Measurements from ENCODE around the gene GDPD5. TPM values are rescaled to one million over a fixed set of nuclear protein-coding genes. Genes with fewer than 3 reads are reported as not detected.

GDPD5 gene
- total and polyA plus RNA-seq, 8 donors: 0.58 to 57.6 (median 4.9) TPM

GRCh38 chr11:75389925-75390324 lies 135.8 kb downstream of the GDPD5 start:
- peaks cover 5 to 15% (median 13%) of the 10 kb centered on the region in 4 donors for H3K4me1 ChIP-seq
- no peaks in the 10 kb centered on the region for H3K36me3 ChIP-seq
- no peak for DNase-seq
- intact Hi-C loops (cut with DNase I; ENCODE audit: low total_unique reads): loop anchor here (5.0 to 10.0 kb wide), 2 partner anchors 65 to 142 kb away; no protein-coding TSS in a partner anchor
- no peaks in the 10 kb centered on the region for H3K9me3 ChIP-seq
- WGBS, 5 donors: 82 to 87% (median 85%) methylated on average over 7 of the region's 7 CpGs
- TF ChIP-seq POLR2A (IDR thresholded peaks at IDR 0.05): no peak
- TF ChIP-seq, protein P1, sequence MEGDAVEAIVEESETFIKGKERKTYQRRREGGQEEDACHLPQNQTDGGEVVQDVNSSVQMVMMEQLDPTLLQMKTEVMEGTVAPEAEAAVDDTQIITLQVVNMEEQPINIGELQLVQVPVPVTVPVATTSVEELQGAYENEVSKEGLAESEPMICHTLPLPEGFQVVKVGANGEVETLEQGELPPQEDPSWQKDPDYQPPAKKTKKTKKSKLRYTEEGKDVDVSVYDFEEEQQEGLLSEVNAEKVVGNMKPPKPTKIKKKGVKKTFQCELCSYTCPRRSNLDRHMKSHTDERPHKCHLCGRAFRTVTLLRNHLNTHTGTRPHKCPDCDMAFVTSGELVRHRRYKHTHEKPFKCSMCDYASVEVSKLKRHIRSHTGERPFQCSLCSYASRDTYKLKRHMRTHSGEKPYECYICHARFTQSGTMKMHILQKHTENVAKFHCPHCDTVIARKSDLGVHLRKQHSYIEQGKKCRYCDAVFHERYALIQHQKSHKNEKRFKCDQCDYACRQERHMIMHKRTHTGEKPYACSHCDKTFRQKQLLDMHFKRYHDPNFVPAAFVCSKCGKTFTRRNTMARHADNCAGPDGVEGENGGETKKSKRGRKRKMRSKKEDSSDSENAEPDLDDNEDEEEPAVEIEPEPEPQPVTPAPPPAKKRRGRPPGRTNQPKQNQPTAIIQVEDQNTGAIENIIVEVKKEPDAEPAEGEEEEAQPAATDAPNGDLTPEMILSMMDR (IDR thresholded peaks at IDR 0.05): no peak
- TF ChIP-seq EP300 (IDR thresholded peaks at IDR 0.05): no peak
- no peak for TF ChIP-seq POLR2AphosphoS5 (IDR thresholded peaks at IDR 0.05)
- H3K4me3 ChIP-seq: no peak overlapping the region
- H3K27ac ChIP-seq: no peak overlapping the region
- no peaks in the 10 kb centered on the region for H3K27me3 ChIP-seq

- Histone ChIP-seq H3K4me3 (peak overlapping the region in 1 of 4 donors; percentile 24), H3K9me3 (no peaks in the 10 kb centered on the region), H3K27ac (peak overlapping the region in 1 of 5 donors; percentile 62), H3K4me1 (peaks cover 5 to 22% (median 18%) of the 10 kb centered on the region in 4 donors), H3K27me3 (no peaks in the 10 kb centered on the region), H3K36me3 (no peaks in the 10 kb centered on the region)
- no peak for DNase-seq
- WGBS, 5 donors: 54 to 71% (median 61%) methylated on average over 11 of the region's 11 CpGs
- TF ChIP-seq POLR2A (IDR thresholded peaks at IDR 0.05): no peak
- TF ChIP-seq, protein P1 (IDR thresholded peaks at IDR 0.05): no peak
- no peak for TF ChIP-seq EP300 (IDR thresholded peaks at IDR 0.05)
- TF ChIP-seq POLR2AphosphoS5 (IDR thresholded peaks at IDR 0.05): no peak
- intact Hi-C loops (cut with DNase I; ENCODE audit: low total_unique reads): loop anchor here (5.0 to 10.0 kb wide), 2 partner anchors 64 to 143 kb away; no protein-coding TSS in a partner anchor
These were observed 136.5 kb downstream of the GDPD5 start for GRCh38 chr11:75389276-75389605.

- H3K27me3 ChIP-seq: no peaks in the 10 kb centered on the region
- H3K36me3 ChIP-seq: no peaks in the 10 kb centered on the region
- peak overlapping the region in 1 of 4 donors; percentile 24 for H3K4me3 ChIP-seq
- no peaks in the 10 kb centered on the region for H3K9me3 ChIP-seq
- TF ChIP-seq POLR2A (IDR thresholded peaks at IDR 0.05) (no peak), POLR2AphosphoS5 (IDR thresholded peaks at IDR 0.05) (peak in 1 of 3 donors; percentile 1), EP300 (IDR thresholded peaks at IDR 0.05) (no peak)
- TF ChIP-seq, protein P1 (IDR thresholded peaks at IDR 0.05): peak in 5 of 7 experiments; percentile 64 to 92 (median 86)
- DNase-seq: peak; percentile 68 to 93
- WGBS, 5 donors: 25 to 27% (median 26%) methylated on average over 9 of the region's 9 CpGs
- H3K27ac ChIP-seq: peak overlapping the region in 3 of 5 donors; percentile 9 to 62 (median 50)
- peaks cover 5 to 27% (median 22%) of the 10 kb centered on the region in 4 donors for H3K4me1 ChIP-seq
- intact Hi-C loops (cut with DNase I; ENCODE audit: low total_unique reads): loop anchor here (5.0 to 10.0 kb wide), 2 partner anchors 64 to 144 kb away; no protein-coding TSS in a partner anchor
These were observed 137.1 kb downstream of the GDPD5 start for GRCh38 chr11:75388386-75389275.

DNA sequence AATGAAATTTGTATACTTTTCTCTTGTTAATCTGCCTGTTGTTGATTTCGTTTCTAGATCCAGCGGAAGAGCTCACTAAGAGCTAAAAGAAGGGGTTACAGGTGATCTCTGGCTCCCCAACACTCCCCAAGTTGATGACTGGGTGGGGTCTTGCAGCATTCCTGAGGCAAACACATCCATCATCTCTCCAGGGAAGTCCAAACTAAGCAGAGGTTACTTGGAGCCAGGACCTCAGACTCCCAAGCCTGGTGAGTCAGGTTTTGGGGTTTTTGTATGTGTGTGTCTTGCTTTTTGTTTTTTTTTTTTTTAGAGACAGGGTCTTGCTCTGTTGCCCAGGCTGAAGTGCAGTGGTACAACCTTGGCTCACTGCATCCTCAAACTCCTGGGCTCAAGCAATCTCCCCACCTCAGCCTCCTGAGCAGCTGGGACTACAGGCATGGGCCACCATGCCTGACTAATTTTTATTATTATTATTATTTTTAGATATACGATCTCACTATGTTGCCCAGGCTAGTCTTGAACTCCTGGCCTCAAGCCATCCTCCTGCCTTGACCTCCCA lies 137.9 kb downstream of the GDPD5 start:
- Histone ChIP-seq H3K4me3 (no peak overlapping the region), H3K27me3 (no peaks in the 10 kb centered on the region), H3K36me3 (no peaks in the 10 kb centered on the region), H3K27ac (peak overlapping the region in 1 of 5 donors; percentile 62), H3K9me3 (no peaks in the 10 kb centered on the region), H3K4me1 (peaks cover 5 to 27% (median 22%) of the 10 kb centered on the region in 4 donors)
- WGBS, 5 donors: 64 to 78% (median 72%) methylated on average over 3 of the region's 3 CpGs
- intact Hi-C loops (cut with DNase I; ENCODE audit: low total_unique reads): loop anchor here (5.0 to 10.0 kb wide), 2 partner anchors 63 to 144 kb away; no protein-coding TSS in a partner anchor
- no peak for TF ChIP-seq EP300 (IDR thresholded peaks at IDR 0.05)
- TF ChIP-seq, protein P1 (IDR thresholded peaks at IDR 0.05): no peak
- no peak for TF ChIP-seq POLR2AphosphoS5 (IDR thresholded peaks at IDR 0.05)
- TF ChIP-seq POLR2A (IDR thresholded peaks at IDR 0.05): no peak
- DNase-seq: no peak

Measured in stomach (tissue), 9 donors.